Nephron (organoid): ENCODE data around the gene USF1.
"Not testable (repeated sequence)": the region's sequence is repeated elsewhere in the genome, so short reads cannot be mapped to it uniquely, and the experiment has no call there.

Experiments
- H3K27ac Mint-ChIP-seq, 3 experiments: 2 replicates each; pipeline ENCODE4 v1.8.0; 2020; ENCODE audit warnings: mixed read lengths in 3 of 3, mild to moderate bottlenecking in 2 of 3, moderate library complexity in 1 of 3
- H3K27me3 Mint-ChIP-seq: 2 replicates; pipeline ENCODE4 v1.8.0; 2021; ENCODE audit warnings: low read depth, mild to moderate bottlenecking, moderate library complexity, mixed read lengths
- H3K36me3 Mint-ChIP-seq: 2 replicates; pipeline ENCODE4 v1.8.0; 2020; ENCODE audit warnings: low read depth, mixed read lengths
- H3K4me1 Mint-ChIP-seq: 2 replicates; pipeline ENCODE4 v1.8.0; 2020; ENCODE audit warnings: mixed read lengths
- H3K4me3 Mint-ChIP-seq, 3 experiments: 2 replicates each; pipeline ENCODE4 v1.8.0; 2020; ENCODE audit warnings: mild to moderate bottlenecking in 3 of 3, mixed read lengths in 3 of 3, moderate library complexity in 2 of 3
- H3K9me3 Mint-ChIP-seq: 2 replicates; pipeline ENCODE4 v1.8.0; 2020; ENCODE audit warnings: mixed read lengths
- TF ChIP-seq, protein P1 (sequence below), 3 experiments: fragments of 200-600 bp; sonication (generic); IDR thresholded peaks; one replicate each; pipeline ENCODE4 v1.5.0; 2021; ENCODE audit warnings: antibody characterized with exemption in 3 of 3; ENCODE audit not compliant: unreplicated experiment in 3 of 3

USF1 gene

GRCh38 chr1:161020509-161021164, 25.1 kb downstream of the USF1 start, which contains the start of gene F11R:
Gene F11R (minus strand): TSS chr1:161021152. CDS start chr1:161021073, 79 bp downstream.
- Mint-ChIP-seq H3K4me3 (peak within 1 kb of the TSS; percentile 85 to 89 (median 89)), H3K27ac (peak within 1 kb of the TSS; percentile 62 to 94 (median 81)), H3K27me3 (peaks cover 56% of the 10 kb centered on the region), H3K36me3 (no peaks in the 10 kb centered on the region), H3K9me3 (no peaks in the 10 kb centered on the region), H3K4me1 (peaks cover 15% of the 10 kb centered on the region)
- TF ChIP-seq, protein P1, sequence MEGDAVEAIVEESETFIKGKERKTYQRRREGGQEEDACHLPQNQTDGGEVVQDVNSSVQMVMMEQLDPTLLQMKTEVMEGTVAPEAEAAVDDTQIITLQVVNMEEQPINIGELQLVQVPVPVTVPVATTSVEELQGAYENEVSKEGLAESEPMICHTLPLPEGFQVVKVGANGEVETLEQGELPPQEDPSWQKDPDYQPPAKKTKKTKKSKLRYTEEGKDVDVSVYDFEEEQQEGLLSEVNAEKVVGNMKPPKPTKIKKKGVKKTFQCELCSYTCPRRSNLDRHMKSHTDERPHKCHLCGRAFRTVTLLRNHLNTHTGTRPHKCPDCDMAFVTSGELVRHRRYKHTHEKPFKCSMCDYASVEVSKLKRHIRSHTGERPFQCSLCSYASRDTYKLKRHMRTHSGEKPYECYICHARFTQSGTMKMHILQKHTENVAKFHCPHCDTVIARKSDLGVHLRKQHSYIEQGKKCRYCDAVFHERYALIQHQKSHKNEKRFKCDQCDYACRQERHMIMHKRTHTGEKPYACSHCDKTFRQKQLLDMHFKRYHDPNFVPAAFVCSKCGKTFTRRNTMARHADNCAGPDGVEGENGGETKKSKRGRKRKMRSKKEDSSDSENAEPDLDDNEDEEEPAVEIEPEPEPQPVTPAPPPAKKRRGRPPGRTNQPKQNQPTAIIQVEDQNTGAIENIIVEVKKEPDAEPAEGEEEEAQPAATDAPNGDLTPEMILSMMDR (IDR thresholded peaks at IDR 0.05; ENCODE audit: unreplicated experiment in 3 of 3) = peak in 2 of 3 experiments; percentile 12 to 18

GRCh38 chr1:161019751-161020495, 25.9 kb downstream of the USF1 start:
- Mint-ChIP-seq H3K4me3 (peak overlapping the region; percentile 85 to 89 (median 89)), H3K9me3 (no peaks in the 10 kb centered on the region), H3K4me1 (peaks cover 15% of the 10 kb centered on the region), H3K36me3 (no peaks in the 10 kb centered on the region), H3K27me3 (peaks cover 56% of the 10 kb centered on the region), H3K27ac (peak overlapping the region; percentile 9 to 94 (median 81))
- TF ChIP-seq, protein P1 (IDR thresholded peaks at IDR 0.05; ENCODE audit: unreplicated experiment in 3 of 3) = no peak

DNA sequence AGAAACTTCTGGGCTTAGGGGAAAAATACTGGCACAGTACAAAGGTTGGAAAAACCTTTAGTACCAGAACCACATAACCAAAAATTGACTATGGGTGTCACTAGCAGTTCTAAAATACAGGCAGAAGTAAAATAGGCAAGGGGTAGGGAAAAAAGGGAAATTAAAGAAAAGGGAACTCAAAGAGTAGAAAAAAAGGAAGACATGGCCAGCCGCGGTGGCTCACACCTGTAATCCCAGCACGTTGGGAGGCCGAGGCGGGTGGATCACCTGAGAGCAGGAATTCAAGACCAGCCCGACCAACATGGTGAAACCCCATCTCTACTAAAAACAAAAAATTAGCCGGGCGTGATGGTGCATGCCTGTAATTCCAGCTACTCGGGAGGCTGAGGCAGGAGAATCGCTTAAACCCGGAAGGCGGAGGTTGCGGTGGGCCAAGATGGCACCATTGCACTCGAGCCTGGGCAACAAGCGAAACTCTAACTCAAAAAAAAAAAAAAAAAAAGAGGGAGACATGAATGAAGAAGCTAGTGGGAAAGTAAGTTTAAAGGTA, 26.6 kb downstream of the USF1 start:
- H3K9me3 Mint-ChIP-seq, H3K27ac Mint-ChIP-seq, H3K36me3 Mint-ChIP-seq: not testable (repeated sequence)
- H3K4me1 Mint-ChIP-seq = peaks cover 16% of the 10 kb centered on the region
- peak overlapping the region; percentile 85 to 89 (median 89) for H3K4me3 Mint-ChIP-seq
- H3K27me3 Mint-ChIP-seq = peaks cover 56% of the 10 kb centered on the region

GRCh38 chr1:161018631-161018930, 27.2 kb downstream of the USF1 start:
- Mint-ChIP-seq H3K36me3 (no peaks in the 10 kb centered on the region), H3K27me3 (peaks cover 53% of the 10 kb centered on the region), H3K4me1 (peaks cover 22% of the 10 kb centered on the region), H3K4me3 (peak overlapping the region in 1 of 3 experiments; percentile 72), H3K27ac (no peak overlapping the region), H3K9me3 (no peaks in the 10 kb centered on the region)
- TF ChIP-seq, protein P1 (IDR thresholded peaks at IDR 0.05; ENCODE audit: unreplicated experiment in 3 of 3) = no peak

- H3K27ac Mint-ChIP-seq = no peak overlapping the region
- H3K27me3 Mint-ChIP-seq = peaks cover 53% of the 10 kb centered on the region
- no peaks in the 10 kb centered on the region for H3K9me3 Mint-ChIP-seq
- H3K4me3 Mint-ChIP-seq = peak overlapping the region in 1 of 3 experiments; percentile 36
- TF ChIP-seq, protein P1 (IDR thresholded peaks at IDR 0.05; ENCODE audit: unreplicated experiment in 3 of 3) = no peak
- H3K4me1 Mint-ChIP-seq = peaks cover 24% of the 10 kb centered on the region
- H3K36me3 Mint-ChIP-seq = no peaks in the 10 kb centered on the region
These were observed 27.8 kb downstream of the USF1 start for GRCh38 chr1:161017756-161018630.

DNA sequence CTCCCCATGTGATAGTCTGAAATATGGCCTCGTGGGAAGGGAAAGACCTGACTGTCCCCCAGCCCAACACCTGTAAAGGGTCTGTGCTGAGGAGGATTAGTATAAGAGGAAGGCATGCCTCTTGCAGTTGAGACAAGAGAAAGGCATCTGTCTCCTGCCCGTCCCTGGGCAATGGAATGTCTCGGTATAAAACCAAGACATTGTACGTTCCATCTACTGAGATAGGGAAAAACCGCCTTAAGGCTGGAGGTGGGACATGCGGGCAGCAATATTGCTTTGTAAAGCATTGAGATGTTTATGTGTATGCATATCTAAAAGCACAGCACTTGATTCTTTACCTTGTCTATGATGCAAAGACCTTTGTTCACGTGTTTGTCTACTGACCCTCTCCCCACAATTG, 28.6 kb downstream of the USF1 start:
- not testable (repeated sequence) for H3K27ac Mint-ChIP-seq, H3K4me3 Mint-ChIP-seq, H3K9me3 Mint-ChIP-seq, H3K36me3 Mint-ChIP-seq
- peaks cover 47% of the 10 kb centered on the region for H3K27me3 Mint-ChIP-seq
- H3K4me1 Mint-ChIP-seq = peaks cover 24% of the 10 kb centered on the region

GRCh38 chr1:161016683-161017082, 29.1 kb downstream of the USF1 start:
- not testable (repeated sequence) for H3K27ac Mint-ChIP-seq, H3K36me3 Mint-ChIP-seq, H3K4me3 Mint-ChIP-seq, H3K9me3 Mint-ChIP-seq
- H3K4me1 Mint-ChIP-seq = peaks cover 24% of the 10 kb centered on the region
- H3K27me3 Mint-ChIP-seq = peaks cover 42% of the 10 kb centered on the region
